HG03060 (cell line): ENCODE measurements around the gene SCAF1.
"Not testable (repeated sequence)": the region's sequence is repeated elsewhere in the genome, so short reads cannot be mapped to it uniquely, and the experiment has no call there.

Experiments
- ATAC-seq: cut with Tn5 transposase; IDR thresholded peaks from one replicate; pipeline ENCODE4 v1.9.1; 2021; ENCODE audit warnings: low read depth, moderate number of reproducible peaks; ENCODE audit not compliant: unreplicated experiment

The SCAF1 gene

GRCh38 chr19:49615861-49616260 lies 26.1 kb upstream of the SCAF1 start:
- ATAC-seq = no peak

- no peak for ATAC-seq
Observed at GRCh38 chr19:49616532-49616931, 25.5 kb upstream of the SCAF1 start.

GRCh38 chr19:49616945-49617344 lies 25.1 kb upstream of the SCAF1 start:
- no peak for ATAC-seq

DNA sequence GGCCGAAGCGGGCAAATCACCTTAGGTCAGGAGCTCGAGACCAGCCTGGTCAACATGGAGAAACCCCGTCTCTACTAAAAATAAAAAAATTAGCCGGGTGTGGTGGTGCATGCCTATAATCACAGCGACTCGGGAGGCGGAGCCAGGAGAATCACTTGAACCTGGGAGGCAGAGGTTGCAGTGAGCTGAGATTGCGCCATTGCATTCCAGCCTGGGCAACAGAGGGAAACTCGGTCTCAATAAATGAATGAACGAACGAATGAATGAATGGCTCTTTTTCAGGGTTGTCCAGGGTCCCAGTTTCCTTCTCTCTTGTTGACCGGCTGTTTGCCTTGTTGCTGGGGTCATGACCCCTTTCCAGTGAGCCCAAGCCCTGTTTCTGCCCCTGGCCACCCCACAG lies 24.1 kb upstream of the SCAF1 start:
- not testable (repeated sequence) for ATAC-seq

GRCh38 chr19:49624967-49625910 lies 16.8 kb upstream of the SCAF1 start:
- ATAC-seq = no peak

DNA sequence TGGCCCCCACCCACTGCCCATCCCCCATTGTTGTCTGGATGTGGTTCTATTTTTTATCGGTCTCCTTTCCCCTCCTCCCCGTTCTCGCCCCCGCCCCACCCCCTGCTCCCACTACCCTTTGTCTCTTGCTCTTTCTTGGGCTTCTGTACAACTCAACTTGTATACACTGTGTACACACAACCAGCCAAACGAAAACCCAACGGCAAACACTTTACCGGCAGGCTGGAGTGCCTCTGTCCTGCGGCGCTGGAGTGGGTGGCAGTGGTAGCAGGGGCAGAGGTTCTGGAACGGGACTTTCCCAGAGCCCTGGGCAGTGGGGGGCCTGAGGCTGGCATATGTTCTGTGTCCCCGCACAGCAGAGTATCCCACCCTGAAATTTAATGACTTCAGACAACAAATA lies 15.8 kb upstream of the SCAF1 start:
- no peak for ATAC-seq

GRCh38 chr19:49629659-49630058 lies 12.3 kb upstream of the SCAF1 start:
- no peak for ATAC-seq

DNA sequence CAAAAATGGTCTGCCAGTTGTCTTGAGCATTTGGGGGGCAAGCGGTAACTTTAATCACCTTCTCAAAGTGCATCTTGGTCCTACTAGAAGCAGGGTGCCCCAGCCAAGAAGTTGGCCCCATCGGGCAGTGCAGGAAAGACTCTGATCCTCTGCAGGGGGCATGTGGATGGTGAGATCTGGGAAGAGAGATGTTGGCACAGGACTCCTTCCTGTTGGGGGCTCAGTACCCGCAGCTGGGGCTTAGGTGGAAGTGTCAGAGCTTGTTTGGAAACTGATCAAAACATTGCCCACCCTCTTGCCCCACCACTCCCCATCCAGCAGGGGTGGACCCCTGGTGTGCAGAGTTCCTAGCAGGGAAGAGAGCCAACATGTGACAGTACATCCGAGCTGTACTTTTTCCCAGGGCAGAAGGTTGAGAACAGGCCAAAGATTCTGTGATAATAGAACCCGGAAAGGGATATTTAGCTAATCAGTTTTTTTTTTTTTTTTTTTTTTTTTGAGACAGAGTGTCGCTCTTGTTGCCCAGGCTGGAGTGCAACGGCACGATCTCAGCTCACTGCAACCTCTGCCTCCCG lies 10.9 kb upstream of the SCAF1 start:
- ATAC-seq = no peak

- ATAC-seq = no peak
Observed at GRCh38 chr19:49631610-49632192, 10.3 kb upstream of the SCAF1 start.

DNA sequence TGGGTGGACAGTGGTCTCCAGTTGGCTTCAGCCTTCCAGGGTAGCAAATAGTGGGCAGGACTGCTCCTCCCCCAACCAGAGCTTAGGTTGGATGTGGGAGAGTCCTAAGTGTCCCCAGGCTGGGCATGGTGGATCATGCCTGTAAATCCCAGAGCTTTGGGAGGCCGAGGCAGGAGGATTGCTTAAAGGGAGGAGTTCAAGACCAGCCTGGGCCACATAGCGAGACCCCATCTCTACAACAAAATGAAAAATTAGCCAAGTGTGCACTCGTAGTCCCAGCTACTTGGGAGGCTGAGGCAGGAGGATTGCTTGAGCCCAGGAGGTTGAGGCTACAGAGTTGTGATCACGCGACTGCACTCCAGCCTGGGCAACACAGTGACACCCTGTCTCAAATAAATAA lies 9.4 kb upstream of the SCAF1 start:
- no peak for ATAC-seq

GRCh38 chr19:49633273-49633672 lies 8.7 kb upstream of the SCAF1 start:
- not testable (repeated sequence) for ATAC-seq

- ATAC-seq = no peak
Observed at GRCh38 chr19:49635530-49636232, 6.3 kb upstream of the SCAF1 start.

GRCh38 chr19:49636233-49636932 lies 5.6 kb upstream of the SCAF1 start:
- ATAC-seq = no peak

DNA sequence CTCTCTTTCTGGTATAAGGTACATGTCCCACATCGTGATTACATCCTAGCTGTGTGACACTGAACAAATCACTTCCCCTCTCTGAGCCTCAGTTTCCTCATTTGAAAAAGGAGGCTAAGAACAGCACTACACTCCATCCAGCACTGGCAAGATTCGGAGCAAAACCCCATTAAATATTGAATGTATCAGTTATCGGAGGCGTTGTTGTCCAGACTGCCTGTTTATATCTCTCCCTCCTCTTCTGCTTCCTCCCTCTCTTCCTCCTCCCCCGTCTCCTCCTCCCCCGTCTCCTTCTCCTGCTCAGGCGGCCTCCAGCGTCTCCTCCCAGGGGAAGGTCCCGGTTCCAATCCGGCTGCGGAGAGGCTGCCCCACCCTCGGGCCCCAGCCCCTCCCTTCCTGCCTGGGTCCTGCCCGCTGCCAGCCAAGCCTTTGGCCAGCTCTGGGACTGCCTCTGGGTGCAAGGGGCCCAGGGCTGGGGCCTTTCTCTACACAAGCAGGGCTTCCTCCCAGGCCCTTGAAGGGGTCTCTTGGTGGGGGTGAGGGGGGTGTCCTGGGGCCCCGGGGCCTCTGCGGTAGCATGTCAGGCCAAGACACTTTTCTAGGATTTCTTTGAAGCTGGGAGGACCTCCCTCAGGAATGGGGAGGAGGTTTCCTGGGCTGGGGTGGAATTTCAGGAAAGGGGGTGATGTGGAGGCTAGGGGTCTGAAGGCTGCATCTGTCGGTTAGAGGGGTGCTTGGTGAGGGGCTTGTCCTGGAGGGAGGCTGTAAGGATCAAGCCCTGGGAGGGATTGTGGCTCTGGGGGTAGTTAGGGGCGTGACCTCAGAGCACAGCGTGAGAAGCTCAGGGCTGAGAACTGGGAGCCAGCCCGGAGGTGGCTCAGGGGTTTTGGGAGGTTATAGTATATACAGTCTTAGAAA lies 3.9 kb upstream of the SCAF1 start:
- no peak for ATAC-seq

DNA sequence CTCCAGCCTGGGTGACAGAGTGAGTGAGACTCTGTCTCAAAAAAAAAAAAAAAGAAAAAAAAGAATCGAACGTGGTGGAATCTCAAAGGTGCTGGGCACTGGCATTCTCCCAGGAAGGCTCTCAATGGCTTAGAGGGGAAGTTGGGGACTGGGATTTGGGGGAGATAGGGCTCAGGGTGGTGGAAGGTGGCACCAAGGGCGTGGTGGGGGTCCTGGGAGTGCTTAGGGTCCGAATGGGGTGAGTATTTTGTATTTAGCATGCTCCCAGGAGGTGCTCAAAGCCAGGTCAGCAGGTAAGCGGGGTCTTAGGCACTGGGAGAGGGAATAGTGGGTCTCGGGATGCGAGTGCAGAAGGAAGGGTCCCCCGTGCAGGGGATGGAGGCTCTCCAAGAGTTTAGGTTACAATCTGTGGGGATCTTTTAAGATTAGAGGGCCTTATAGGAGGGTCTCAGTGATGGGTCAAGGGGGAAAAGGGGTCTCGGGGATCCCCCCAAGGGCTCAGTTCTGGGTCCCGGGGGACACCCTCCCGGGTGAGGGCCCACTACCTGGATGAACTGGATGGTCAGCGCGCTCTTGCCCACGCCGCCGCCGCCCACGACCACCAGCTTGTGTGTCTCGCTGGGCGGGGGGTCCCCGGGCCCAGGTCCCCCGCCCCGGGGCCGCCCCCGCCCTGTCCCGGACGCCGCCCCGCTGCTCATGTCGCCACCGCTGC lies 2.5 kb upstream of the SCAF1 start:
- no peak for ATAC-seq

GRCh38 chr19:49640113-49640898 lies 1.7 kb upstream of the SCAF1 start, which contains the start of gene RRAS:
TSS of gene RRAS (minus strand) at chr19:49640143. CDS start at chr19:49640098, 45 bp downstream.
- peak; percentile 68 for ATAC-seq

GRCh38 chr19:49642492-49643035 lies 555 bp downstream of the SCAF1 start:
- no peak for ATAC-seq

DNA sequence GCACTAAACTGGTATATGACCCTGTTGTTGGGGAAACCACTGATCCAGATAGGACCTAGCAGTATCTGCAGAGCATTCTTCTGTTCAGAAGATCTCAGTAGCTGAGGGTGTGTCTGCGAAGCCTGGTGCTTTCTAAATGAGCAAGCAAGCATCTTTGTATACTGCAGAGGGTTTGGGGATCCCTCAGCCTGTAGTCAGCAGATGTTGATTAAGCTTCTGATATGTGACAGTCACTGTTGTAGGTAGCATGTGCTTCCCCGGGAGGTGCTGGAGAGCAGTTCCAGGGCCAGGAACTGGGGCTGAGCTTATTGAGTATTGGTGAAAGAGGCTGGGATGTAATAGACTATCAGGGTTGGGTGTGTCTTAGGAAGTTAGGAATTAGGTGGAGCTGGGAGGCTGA lies 1.5 kb downstream of the SCAF1 start:
- ATAC-seq = no peak
